ENCODE measurements around the gene PSMB5. TPM values are rescaled to one million over a fixed set of nuclear protein-coding genes. Genes with fewer than 3 reads are reported as not detected.
A peak's percentile ranks its signal among the peaks of the same experiment; 100 is the strongest.

PSMB5 gene
- total and polyA plus RNA-seq, 9 of the 15 experiments (the other 6 are each of a cell fraction or from before 2014, with no cell fraction given): 198 to 1,870 (median 269) TPM

GRCh38 chr14:23009483-23009938 is 25.2 kb downstream of the PSMB5 start (continued):
- TF ChIP-seq, protein P1, sequence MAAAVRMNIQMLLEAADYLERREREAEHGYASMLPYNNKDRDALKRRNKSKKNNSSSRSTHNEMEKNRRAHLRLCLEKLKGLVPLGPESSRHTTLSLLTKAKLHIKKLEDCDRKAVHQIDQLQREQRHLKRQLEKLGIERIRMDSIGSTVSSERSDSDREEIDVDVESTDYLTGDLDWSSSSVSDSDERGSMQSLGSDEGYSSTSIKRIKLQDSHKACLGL (CRISPR knock-in tag; IDR thresholded peaks at IDR 0.05; ENCODE audit: borderline replicate concordance, poor library complexity, severe bottlenecking): no peak

- peaks cover 24 to 40% of the 10 kb centered on the region in 2 experiments for H3K4me1 ChIP-seq (replicated peaks in 1 of 2; ENCODE audit: control insufficient read depth in 2 of 2, insufficient read depth in 2 of 2, low read length in 2 of 2)
Measured at GRCh38 chr14:23008831-23009230, 25.9 kb downstream of the PSMB5 start.

More at GRCh38 chr14:23008831-23009230, 25.9 kb downstream of the PSMB5 start:
- Histone ChIP-seq H3K27ac (ENCODE audit: extremely low read depth, low read depth, low read length) (peak overlapping the region; percentile 97), H3K4me3 (peak overlapping the region; percentile 43), H3K9me3 (replicated peaks; ENCODE audit: control insufficient read depth, insufficient read depth, low read depth, low read length) (no peaks in the 10 kb centered on the region), H2AFZ (ENCODE audit: low read depth, low read length) (peak overlapping the region; percentile 75; the same call in 1 of the 2 replicates), H3K79me2 (ENCODE audit: control insufficient read depth, insufficient read depth, low read length) (peaks cover 43% of the 10 kb centered on the region), H3K36me3 (ENCODE audit: control insufficient read depth, insufficient read depth, low read length) (no peaks in the 10 kb centered on the region), H3K9ac (ENCODE audit: insufficient read depth in 1 of 2, low read depth in 2 of 2, low read length in 2 of 2) (peak overlapping the region in 1 of 2 experiments; percentile 92; a peak in 2 of 4 replicates), H3K4me2 (ENCODE audit: insufficient read depth, low read length) (peak overlapping the region; percentile 84), H3K27me3 (ENCODE audit: control insufficient read depth in 2 of 2, insufficient read depth in 2 of 2, low read length in 2 of 2) (no peaks in the 10 kb centered on the region), H4K20me1 (replicated peaks; ENCODE audit: control insufficient read depth, insufficient read depth, low read length) (no peaks in the 10 kb centered on the region), H3K9me1 (ENCODE audit: control insufficient read depth, insufficient read depth, low read length) (no peaks in the 10 kb centered on the region)
- TF ChIP-seq GTF2E2 (tag; IDR thresholded peaks at IDR 0.05) (0 out of 2 replicates have a peak, but pooled peaks have one; percentile 4), PTBP1 (IDR thresholded peaks at IDR 0.05; ENCODE audit: low read depth, low read length) (no peak), ELF2 (CRISPR knock-in tag; IDR thresholded peaks at IDR 0.05) (0 out of 2 replicates have a peak, but pooled peaks have one; percentile 15), NFIC (IDR thresholded peaks at IDR 0.05) (peak; percentile 29; the same call in 1 of the 2 replicates), ZNF347 (CRISPR knock-in tag; IDR thresholded peaks at IDR 0.05; ENCODE audit: low read depth) (0 out of 2 replicates have a peak, but pooled peaks have one; percentile 22), MYC (IDR thresholded peaks at IDR 0.05; ENCODE audit: low read depth, low read length) (no peak), MYC (CRISPR knock-in tag; IDR thresholded peaks at IDR 0.05; ENCODE audit: borderline replicate concordance, low read depth) (no peak), HIVEP1 (CRISPR knock-in tag; IDR thresholded peaks at IDR 0.05) (no peak), FOXA3 (CRISPR knock-in tag; conservative IDR thresholded peaks at IDR 0.05 in 1 of 2, IDR thresholded peaks at IDR 0.05 in 1 of 2) (0 out of 4 replicates have a peak, but pooled peaks of 1 of the 2 experiments have one; percentile 5), ZFPM2 (CRISPR knock-in tag; IDR thresholded peaks at IDR 0.05) (no peak)
- TF ChIP-seq, protein P2, sequence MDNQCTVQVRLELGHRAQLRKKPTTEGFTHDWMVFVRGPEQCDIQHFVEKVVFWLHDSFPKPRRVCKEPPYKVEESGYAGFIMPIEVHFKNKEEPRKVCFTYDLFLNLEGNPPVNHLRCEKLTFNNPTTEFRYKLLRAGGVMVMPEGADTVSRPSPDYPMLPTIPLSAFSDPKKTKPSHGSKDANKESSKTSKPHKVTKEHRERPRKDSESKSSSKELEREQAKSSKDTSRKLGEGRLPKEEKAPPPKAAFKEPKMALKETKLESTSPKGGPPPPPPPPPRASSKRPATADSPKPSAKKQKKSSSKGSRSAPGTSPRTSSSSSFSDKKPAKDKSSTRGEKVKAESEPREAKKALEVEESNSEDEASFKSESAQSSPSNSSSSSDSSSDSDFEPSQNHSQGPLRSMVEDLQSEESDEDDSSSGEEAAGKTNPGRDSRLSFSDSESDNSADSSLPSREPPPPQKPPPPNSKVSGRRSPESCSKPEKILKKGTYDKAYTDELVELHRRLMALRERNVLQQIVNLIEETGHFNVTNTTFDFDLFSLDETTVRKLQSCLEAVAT (IDR thresholded peaks at IDR 0.05): peak in 1 of 2 experiments; percentile 64; a peak in 3 of 4 replicates
- CTCF ChIA-PET (ENCODE audit: low intra/inter-chr PET ratio): no interaction called here
- FAIRE-seq (no peak), ATAC-seq (no peak), DNase-seq (ENCODE audit: extremely low read depth in 1 of 4, low spot score in 3 of 4) (peak in 1 of 4 experiments; percentile 31)
- BruUV-seq (replicated peaks): no TSS peak
- 0% methylated on average over 3 of the region's 3 CpGs for WGBS (ENCODE audit: insufficient coverage, low coverage, missing lambda C conversion rate)
- intact Hi-C loops (cut with micrococcal nuclease): no loop called here
- POLR2A ChIA-PET: interaction anchor here (0.7 to 4.0 kb wide), 6 partner anchors 14 to 242 kb away, joined by 3 to 81 read pairs (median 4); partner anchors contain the start of genes OXA1L and PSMB5
- in situ Hi-C loops (cut with MboI): no loop called here
